Pericardium fibroblast (primary cell): ENCODE results near the gene DMBT1. TPM values are rescaled to one million over a fixed set of nuclear protein-coding genes. Genes with fewer than 3 reads are reported as not detected.

ENCODE experiments used
- total RNA-seq: library from RNA; depleted of rRNA; stranded (reverse); fragments of >200 nt; gene quantifications from 2 replicates; pipeline ENCODE4 v1.2.3, GENCODE V29; 2015

Gene DMBT1
- under 0.01 TPM in 1 of 2 replicates, not detected in the other for total RNA-seq

DNA sequence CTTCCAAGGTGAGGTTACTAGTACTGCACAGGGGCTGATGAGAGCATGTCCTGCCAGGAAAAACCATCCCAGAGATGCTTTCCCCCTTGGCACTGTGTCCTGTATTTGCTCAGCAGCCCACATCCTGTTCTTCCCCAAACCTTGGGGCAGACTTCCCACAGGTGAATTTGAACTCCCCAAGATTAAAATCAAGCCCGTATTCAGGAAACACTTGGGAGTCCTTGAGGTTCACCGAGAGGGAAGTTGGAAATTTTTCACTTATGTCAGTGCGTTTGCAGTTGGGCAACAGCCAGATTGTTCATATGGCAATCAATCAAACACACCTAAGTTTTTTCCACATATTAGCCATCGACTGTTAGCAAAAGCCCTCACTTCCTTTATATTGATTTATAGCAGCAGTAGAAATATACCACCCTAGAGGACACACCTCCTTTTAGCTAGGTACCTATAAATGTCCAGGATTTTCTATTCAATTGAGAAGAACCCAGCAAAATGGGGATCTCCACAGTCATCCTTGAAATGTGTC lies at the start of gene DMBT1:
DMBT1 (plus strand) TSS at position 476 of the 526 bp plus-strand sequence; CDS start at position 493, 17 bp downstream.

Other genes with a start within 250 kb of the DMBT1 start
- gene PLEKHA1, start 186.0 kb upstream of the DMBT1 start, total RNA-seq, result 23.7 and 30.2 TPM in 2 replicates
- not detected in 2 replicates for gene ARMS2, start 106.1 kb upstream of the DMBT1 start, total RNA-seq
- 523 and 726 TPM in 2 replicates for gene HTRA1, start 99.2 kb upstream of the DMBT1 start, total RNA-seq
- gene C10orf120, start 139.1 kb downstream of the DMBT1 start, total RNA-seq, result not detected in 2 replicates